Adrenal gland (tissue), 12 donors: ENCODE measurements around the gene PITHD1. TPM values are rescaled to one million over a fixed set of nuclear protein-coding genes. Genes with fewer than 3 reads are reported as not detected.

Experiments
- DNase-seq, 7 donors: peaks; one replicate each; pipeline ENCODE4 v3.0.0-alpha.2; 2019 to 2020
- H3K27ac ChIP-seq, 5 donors: fragments of 200-600 bp; sonication (generic) in 4 of 5; 1 replicate in 3 of 5; 2 replicates in 2 of 5; pipeline versions ENCODE4 v1.5.1 to v1.8.0; 2016 to 2020; ENCODE audit warnings: mild to moderate bottlenecking in 1 of 5
- H3K27me3 ChIP-seq: fragments of 200-600 bp; 2 replicates; pipeline ENCODE4 v1.8.0; 2021
- H3K36me3 ChIP-seq, 2 donors: fragments of 200-600 bp; replicated peaks in 1 of 2; 1 replicate in 1 of 2; 2 replicates in 1 of 2; pipeline versions ENCODE4 v1.5.1 to v1.8.0; 2018 to 2022
- H3K4me1 ChIP-seq, 2 donors: fragments of 200-600 bp; replicated peaks in 1 of 2; 1 replicate in 1 of 2; 2 replicates in 1 of 2; pipeline versions ENCODE4 v1.5.1 to v1.8.0; 2018 to 2021
- H3K4me3 ChIP-seq, 4 donors: fragments of 200-600 bp; sonication (generic) in 3 of 4; one replicate each; pipeline ENCODE4 v1.5.1; 2016 to 2018
- H3K9me3 ChIP-seq, 3 donors: fragments of 200-600 bp; sonication (generic) in 1 of 3; replicated peaks in 1 of 3; 1 replicate in 2 of 3; 2 replicates in 1 of 3; pipeline versions ENCODE4 v1.5.1 to v1.8.0; 2016 to 2021
- CTCF ChIP-seq, 6 experiments: fragments of 450-650 bp in 4 of 6; fragments of 200-600 bp in 2 of 6; sonication (generic) in 1 of 6; IDR thresholded peaks; 1 replicate in 5 of 6; 2 replicates in 1 of 6; pipeline versions ENCODE4 v1.5.1 to v1.8.0; 2016 to 2021; ENCODE audit warnings: antibody characterized with exemption in 6 of 6, mild to moderate bottlenecking in 2 of 6, moderate library complexity in 1 of 6
- POLR2A ChIP-seq, 2 donors: fragments of 450-650 bp; IDR thresholded peaks; one replicate each; pipeline ENCODE4 v1.6.1; 2017; ENCODE audit warnings: antibody characterized with exemption in 2 of 2, mild to moderate bottlenecking in 2 of 2, moderate library complexity in 1 of 2
- WGBS, 4 donors: extraction: QIAGEN DNeasy Blood & Tissue Kit in 2 of 4; methylation state at CpG; one replicate each; pipeline versions ENCODE4 v1.1.5 to v1.1.7; 2013 to 2017; 5-methylcytosine and 5-hydroxymethylcytosine counted together
- intact Hi-C, 2 donors: fragments of 100-400 bp; cut with DNase I; formaldehyde crosslinking; loops; one replicate each; pipeline versions ENCODE4 v1.14.1 to v1.15.0; 2022 to 2023
- polyA plus RNA-seq, 3 donors: library from polyadenylated mRNA; stranded (reverse); fragments of 200-250 nt in 2 of 3; fragments of 350-450 nt in 1 of 3; fragmentation: Illumina TruSeq in 1 of 3; extraction: RNeasy Lipid Tissue Mini Kit (QIAGEN cat#74804) in 1 of 3; gene quantifications; one replicate each; pipeline ENCODE4 v1.2.3, GENCODE V29; 2013 to 2014
- total RNA-seq, 9 donors: library from RNA; depleted of rRNA in 4 of 9; stranded (reverse); fragments of >200 nt in 4 of 9; fragments of 120-200 nt in 1 of 9; fragmentation: NEBNext Ultra II Directional in 1 of 9; extraction: Animal tissue kit (Norgen Biotek cat#: 25700) in 1 of 9; gene quantifications; one replicate each; pipeline versions ENCODE4 v1.1.0 to v1.2.4, GENCODE V29; 2013 to 2023
- donor health status: healthy with polysubstance abuse.
- donor health status: Bipolar disorder and iron deficiency.
- donor health status: DM: yes; HTN: yes; CAD: no.
- donor health status: DM: no; HTN: no; CAD: no.
- donor health status: DM: no; HTN: no; CAD: no.
- donor health status: DM: yes; HTN: yes; CAD: no.

Gene PITHD1
- total and polyA plus RNA-seq, 12 donors, result 41.9 to 104 (median 63.0) TPM

DNA sequence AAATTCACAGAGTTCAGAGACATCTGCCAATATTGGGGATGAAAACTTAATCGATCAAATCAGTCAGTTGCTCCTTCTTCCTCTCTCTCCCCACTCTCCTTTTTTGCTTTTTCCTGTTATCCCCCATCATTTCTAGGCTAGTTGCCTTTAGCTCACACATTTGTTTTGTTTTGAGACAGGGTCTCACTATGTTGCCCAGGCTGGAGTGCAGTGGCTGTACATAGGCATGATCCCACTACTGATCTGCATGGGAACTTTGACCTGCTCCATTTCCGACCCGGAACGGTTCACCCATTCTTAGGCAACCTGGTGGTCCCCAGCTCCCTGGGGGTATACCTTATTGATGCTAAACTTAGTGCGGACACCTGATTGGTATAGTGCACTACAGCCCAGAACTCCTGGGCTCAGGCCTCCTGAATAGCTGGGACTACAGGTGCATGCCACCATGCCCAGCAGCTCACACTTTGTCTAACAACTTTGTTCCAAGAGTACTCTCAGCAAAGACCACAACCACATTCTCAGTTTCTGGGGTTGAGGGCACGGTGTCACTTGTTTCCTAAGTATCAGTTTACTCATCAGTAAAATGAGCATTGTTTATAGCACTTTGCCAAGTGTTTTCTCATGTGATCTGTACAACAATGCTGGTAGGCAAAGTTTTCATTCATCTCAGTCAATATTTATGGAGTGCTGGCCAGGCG is 41.6 kb upstream of the PITHD1 start:
- Histone ChIP-seq H3K9me3 (no peaks in the 10 kb centered on the region), H3K4me1 (no peaks in the 10 kb centered on the region), H3K4me3 (no peak overlapping the region), H3K27ac (no peak overlapping the region), H3K27me3 (no peaks in the 10 kb centered on the region), H3K36me3 (no peaks in the 10 kb centered on the region)
- TF ChIP-seq POLR2A (IDR thresholded peaks at IDR 0.05) (no peak), CTCF (IDR thresholded peaks at IDR 0.05) (no peak)
- intact Hi-C loops, result no loop called here
- DNase-seq, result no peak
- 96 to 97% (median 96%) methylated on average over 6 to 7 of the region's 7 CpGs for WGBS, 4 donors

DNA sequence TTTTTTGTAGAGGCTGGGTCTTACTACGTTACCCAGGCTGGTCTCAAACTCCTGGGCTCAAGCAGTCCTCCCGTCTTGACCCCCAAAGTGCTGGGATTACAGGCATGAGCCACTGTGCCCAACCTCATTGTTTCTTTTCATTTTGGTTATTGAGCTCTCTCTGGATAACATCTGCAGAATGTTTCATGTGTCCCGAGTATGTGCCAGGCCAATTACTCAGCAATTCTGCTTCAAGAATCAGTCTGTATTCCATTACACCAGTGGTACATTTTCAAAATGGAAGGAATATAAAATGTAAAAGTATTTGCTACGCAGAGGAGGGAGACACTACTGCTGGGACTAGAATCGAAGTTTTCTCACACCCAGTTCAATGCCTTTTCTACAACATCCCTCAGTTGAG is 36.6 kb upstream of the PITHD1 start:
- no peaks in the 10 kb centered on the region for H3K36me3 ChIP-seq
- TF ChIP-seq POLR2A (IDR thresholded peaks at IDR 0.05) (no peak), CTCF (IDR thresholded peaks at IDR 0.05) (no peak)
- no peak overlapping the region for H3K27ac ChIP-seq
- 80 to 87% (median 86%) methylated on average over 5 of the region's 5 CpGs for WGBS, 4 donors
- intact Hi-C loops, result loop anchor here in 1 of 2 donors (5.0 kb wide), 1 partner anchor 49 kb away; the partner anchor contains the start of gene RPL11
- peak in 1 of 7 donors; percentile 3 for DNase-seq
- no peak overlapping the region for H3K4me3 ChIP-seq
- H3K27me3 ChIP-seq, result no peaks in the 10 kb centered on the region
- no peaks in the 10 kb centered on the region for H3K9me3 ChIP-seq
- H3K4me1 ChIP-seq, result peaks cover 11 to 13% of the 10 kb centered on the region in 2 donors

DNA sequence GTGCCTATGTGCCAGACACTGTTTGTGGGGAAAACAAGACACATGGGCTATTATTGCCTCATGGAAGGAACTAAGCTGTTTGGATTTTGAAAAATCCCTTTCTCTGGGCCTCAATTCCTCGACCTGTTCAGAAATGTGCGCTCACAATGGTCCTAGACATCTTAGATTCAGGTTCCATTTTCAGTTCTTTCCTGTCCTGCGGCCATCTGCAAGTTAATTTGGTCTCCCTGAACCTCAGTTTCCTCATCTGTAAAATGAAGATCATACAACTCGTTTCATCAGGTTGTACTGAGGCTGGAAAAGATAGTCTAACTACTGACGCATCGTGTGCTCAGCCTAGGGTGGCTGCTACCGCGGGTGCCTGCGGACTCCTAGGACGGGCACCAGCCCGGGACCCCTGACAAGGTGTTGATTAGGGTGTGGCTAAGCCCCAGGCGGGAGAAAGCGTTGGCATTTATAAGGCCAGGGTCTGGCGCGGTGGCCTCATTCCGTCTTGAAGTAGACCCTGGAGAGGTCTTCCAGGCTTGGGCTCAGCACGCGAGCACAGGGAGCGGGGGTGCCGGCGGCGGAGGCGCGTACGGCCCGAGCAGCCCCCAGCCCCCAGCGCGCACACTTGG is 35.4 kb upstream of the PITHD1 start:
- Histone ChIP-seq H3K36me3 (no peaks in the 10 kb centered on the region), H3K27me3 (no peaks in the 10 kb centered on the region), H3K4me1 (peaks cover 11 to 24% of the 10 kb centered on the region in 2 donors), H3K9me3 (no peaks in the 10 kb centered on the region), H3K4me3 (peak overlapping the region; percentile 60 to 78 (median 70)), H3K27ac (peak overlapping the region; percentile 25 to 94 (median 84))
- no peak for TF ChIP-seq CTCF (IDR thresholded peaks at IDR 0.05)
- no peak for TF ChIP-seq POLR2A (IDR thresholded peaks at IDR 0.05)
- intact Hi-C loops, result loop anchor here in 1 of 2 donors (5.0 kb wide), 1 partner anchor 50 kb away; the partner anchor contains the start of gene RPL11
- 9 to 31% (median 11%) methylated on average over 8 to 28 of the region's 28 CpGs for WGBS, 4 donors
- peak in 5 of 7 donors; percentile 23 to 41 (median 36) for DNase-seq

DNA sequence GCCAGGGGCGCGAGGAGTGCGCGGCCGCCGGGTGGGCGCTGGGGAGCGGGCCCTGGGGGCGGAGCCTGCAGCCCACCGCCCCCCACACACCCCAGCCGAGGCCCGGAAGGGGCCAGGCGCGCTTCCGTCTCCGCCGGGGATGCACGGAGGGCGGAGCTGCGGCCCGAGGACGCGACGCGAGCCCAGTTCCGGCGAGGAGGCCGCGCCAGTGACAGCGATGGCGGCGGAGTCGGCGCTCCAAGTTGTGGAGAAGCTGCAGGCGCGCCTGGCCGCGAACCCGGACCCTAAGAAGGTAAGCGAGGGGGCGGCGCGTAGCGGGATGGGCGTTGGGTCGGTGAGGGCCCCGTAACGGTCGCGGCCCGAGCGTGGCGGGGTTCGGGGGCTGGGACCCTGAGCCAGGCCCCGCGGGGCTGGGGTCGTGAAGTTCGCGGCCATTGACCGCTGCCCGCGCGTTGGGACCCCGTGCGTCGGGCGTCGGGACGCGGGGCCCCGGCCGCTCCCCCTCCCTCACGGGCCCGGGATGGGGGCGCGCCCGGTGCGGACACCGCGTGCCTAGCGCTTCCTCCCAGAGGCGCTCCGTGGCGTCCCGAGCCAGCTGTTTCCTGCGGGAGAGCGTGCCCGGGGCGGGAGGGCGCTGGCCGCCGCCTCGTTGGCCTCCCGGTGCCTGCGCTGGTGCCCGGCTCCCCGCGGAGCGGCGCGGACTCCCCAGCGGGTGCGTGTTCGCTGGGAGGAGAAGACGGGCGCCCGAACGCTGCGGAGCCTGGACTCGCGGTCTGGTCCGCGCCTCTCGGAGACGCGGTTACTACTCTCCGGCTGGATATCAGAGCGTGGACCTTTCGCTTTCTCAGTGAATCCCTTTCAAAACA is 34.7 kb upstream of the PITHD1 start, which contains the start of gene ELOA:
TSS of gene ELOA (plus strand) at position 185 of the 866 bp plus-strand sequence. CDS start at position 218, 33 bp downstream.
- intact Hi-C loops, result loop anchor here in 1 of 2 donors (5.0 kb wide), 1 partner anchor 51 kb away; the partner anchor contains the start of gene RPL11
- peak within 1 kb of the TSS; percentile 25 to 94 (median 84) for H3K27ac ChIP-seq
- H3K4me1 ChIP-seq, result peaks cover 11 to 31% of the 10 kb centered on the region in 2 donors
- no peaks in the 10 kb centered on the region for H3K9me3 ChIP-seq
- H3K4me3 ChIP-seq, result peak within 1 kb of the TSS; percentile 60 to 78 (median 70)
- WGBS, 4 donors, result 0 to 1% (median 0%) methylated on average over 2 to 119 of the region's 119 CpGs
- DNase-seq, result peak; percentile 59 to 75 (median 70)
- TF ChIP-seq CTCF (IDR thresholded peaks at IDR 0.05) (no peak), POLR2A (IDR thresholded peaks at IDR 0.05) (peak; percentile 32 to 62)
- no peaks in the 10 kb centered on the region for H3K27me3 ChIP-seq
- H3K36me3 ChIP-seq, result no peaks in the 10 kb centered on the region
